SH-SY5Y (cell line): ENCODE data around the gene PIGC.

Source experiments
- GATA2 ChIP-seq: IDR thresholded peaks from 2 replicates; pipeline ENCODE4 v1.6.1; 2011; ENCODE audit warnings: mild to moderate bottlenecking, low read depth, low read length
- GATA3 ChIP-seq: IDR thresholded peaks from 2 replicates; pipeline ENCODE4 v1.6.1; 2011; ENCODE audit warnings: low read depth, mild to moderate bottlenecking, low read length, moderate library complexity

- TF ChIP-seq GATA3 (no peak), GATA2 (no peak)
Observed at GRCh38 chr1:172492421-172492820, 48.6 kb upstream of the PIGC start.
